ENCODE measurements around the gene KLHL24. TPM values are rescaled to one million over a fixed set of nuclear protein-coding genes. Genes with fewer than 3 reads are reported as not detected.
"Not testable (repeated sequence)": the region's sequence is repeated elsewhere in the genome, so short reads cannot be mapped to it uniquely, and the experiment has no call there.

KLHL24 gene
- total RNA-seq, 1 donor from 2014 or later: 178 TPM

- no peak overlapping the region for H3K4me3 ChIP-seq (ENCODE audit: low read length in 3 of 3)
- H3K27ac ChIP-seq (ENCODE audit: low read depth, low read length): no peak overlapping the region
- no peaks in the 10 kb centered on the region for H3K36me3 ChIP-seq (ENCODE audit: control insufficient read depth in 3 of 3, insufficient read depth in 3 of 3, low read length in 3 of 3)
- H3K9ac ChIP-seq (ENCODE audit: low read depth in 1 of 3, low read length in 3 of 3): no peak overlapping the region
- H3K4me1 ChIP-seq (ENCODE audit: control insufficient read depth in 3 of 3, insufficient read depth in 3 of 3, low read length in 3 of 3): peaks cover 0 to 4% (median 0%) of the 10 kb centered on the region in 3 donors
- no peaks in the 10 kb centered on the region for H3K27me3 ChIP-seq (ENCODE audit: control insufficient read depth in 3 of 3, insufficient read depth in 3 of 3, low read length in 3 of 3)
- H3K9me3 ChIP-seq (ENCODE audit: control insufficient read depth in 3 of 3, low read length in 3 of 3): no peaks in the 10 kb centered on the region
Measured at GRCh38 chr3:183613366-183614285, 21.8 kb upstream of the KLHL24 start.

- no peaks in the 10 kb centered on the region for H3K9me3 ChIP-seq (ENCODE audit: control insufficient read depth in 3 of 3, low read length in 3 of 3)
- H3K4me3 ChIP-seq (ENCODE audit: low read length in 3 of 3): no peak overlapping the region
- H3K27ac ChIP-seq (ENCODE audit: low read depth, low read length): peak overlapping the region; percentile 31
- peaks cover 12 to 14% (median 13%) of the 10 kb centered on the region in 3 donors for H3K4me1 ChIP-seq (ENCODE audit: control insufficient read depth in 3 of 3, insufficient read depth in 3 of 3, low read length in 3 of 3)
- H3K9ac ChIP-seq (ENCODE audit: low read depth in 1 of 3, low read length in 3 of 3): no peak overlapping the region
- H3K36me3 ChIP-seq (ENCODE audit: control insufficient read depth in 3 of 3, insufficient read depth in 3 of 3, low read length in 3 of 3): no peaks in the 10 kb centered on the region
- H3K27me3 ChIP-seq (ENCODE audit: control insufficient read depth in 3 of 3, insufficient read depth in 3 of 3, low read length in 3 of 3): no peaks in the 10 kb centered on the region
Measured at GRCh38 chr3:183618542-183618941, 16.9 kb upstream of the KLHL24 start.

- no peak overlapping the region for H3K4me3 ChIP-seq (ENCODE audit: low read length in 3 of 3)
- no peak overlapping the region for H3K9ac ChIP-seq (ENCODE audit: low read depth in 1 of 3, low read length in 3 of 3)
- peaks cover 12 to 14% (median 13%) of the 10 kb centered on the region in 3 donors for H3K4me1 ChIP-seq (ENCODE audit: control insufficient read depth in 3 of 3, insufficient read depth in 3 of 3, low read length in 3 of 3)
- H3K27me3 ChIP-seq (ENCODE audit: control insufficient read depth in 3 of 3, insufficient read depth in 3 of 3, low read length in 3 of 3): no peaks in the 10 kb centered on the region
- H3K36me3 ChIP-seq (ENCODE audit: control insufficient read depth in 3 of 3, insufficient read depth in 3 of 3, low read length in 3 of 3): no peaks in the 10 kb centered on the region
- peak overlapping the region; percentile 31 for H3K27ac ChIP-seq (ENCODE audit: low read depth, low read length)
- H3K9me3 ChIP-seq (ENCODE audit: control insufficient read depth in 3 of 3, low read length in 3 of 3): no peaks in the 10 kb centered on the region
Measured at GRCh38 chr3:183619010-183619409, 16.4 kb upstream of the KLHL24 start.

GRCh38 chr3:183619624-183620251, 15.7 kb upstream of the KLHL24 start:
- H3K9ac ChIP-seq (ENCODE audit: low read depth in 1 of 3, low read length in 3 of 3): peak overlapping the region in 1 of 3 donors; percentile 14
- H3K4me1 ChIP-seq (ENCODE audit: control insufficient read depth in 3 of 3, insufficient read depth in 3 of 3, low read length in 3 of 3): peaks cover 15 to 18% (median 17%) of the 10 kb centered on the region in 3 donors
- H3K4me3 ChIP-seq (ENCODE audit: low read length in 3 of 3): no peak overlapping the region
- H3K27ac ChIP-seq (ENCODE audit: low read depth, low read length): peak overlapping the region; percentile 31
- no peaks in the 10 kb centered on the region for H3K36me3 ChIP-seq (ENCODE audit: control insufficient read depth in 3 of 3, insufficient read depth in 3 of 3, low read length in 3 of 3)
- H3K9me3 ChIP-seq (ENCODE audit: control insufficient read depth in 3 of 3, low read length in 3 of 3): no peaks in the 10 kb centered on the region
- H3K27me3 ChIP-seq (ENCODE audit: control insufficient read depth in 3 of 3, insufficient read depth in 3 of 3, low read length in 3 of 3): no peaks in the 10 kb centered on the region

GRCh38 chr3:183620252-183620628, 15.2 kb upstream of the KLHL24 start:
- no peaks in the 10 kb centered on the region for H3K36me3 ChIP-seq (ENCODE audit: control insufficient read depth in 3 of 3, insufficient read depth in 3 of 3, low read length in 3 of 3)
- H3K9ac ChIP-seq (ENCODE audit: low read depth in 1 of 3, low read length in 3 of 3): no peak overlapping the region
- H3K4me3 ChIP-seq (ENCODE audit: low read length in 3 of 3): no peak overlapping the region
- peaks cover 15 to 20% (median 19%) of the 10 kb centered on the region in 3 donors for H3K4me1 ChIP-seq (ENCODE audit: control insufficient read depth in 3 of 3, insufficient read depth in 3 of 3, low read length in 3 of 3)
- no peaks in the 10 kb centered on the region for H3K9me3 ChIP-seq (ENCODE audit: control insufficient read depth in 3 of 3, low read length in 3 of 3)
- peak overlapping the region; percentile 31 for H3K27ac ChIP-seq (ENCODE audit: low read depth, low read length)
- no peaks in the 10 kb centered on the region for H3K27me3 ChIP-seq (ENCODE audit: control insufficient read depth in 3 of 3, insufficient read depth in 3 of 3, low read length in 3 of 3)

- H3K9ac ChIP-seq (ENCODE audit: low read depth in 1 of 3, low read length in 3 of 3); H3K27me3 ChIP-seq (ENCODE audit: control insufficient read depth in 3 of 3, insufficient read depth in 3 of 3, low read length in 3 of 3); H3K9me3 ChIP-seq (ENCODE audit: control insufficient read depth in 3 of 3, low read length in 3 of 3); H3K4me3 ChIP-seq (ENCODE audit: low read length in 3 of 3); H3K36me3 ChIP-seq (ENCODE audit: control insufficient read depth in 3 of 3, insufficient read depth in 3 of 3, low read length in 3 of 3); H3K27ac ChIP-seq (ENCODE audit: low read depth, low read length): not testable (repeated sequence)
- H3K4me1 ChIP-seq (ENCODE audit: control insufficient read depth in 3 of 3, insufficient read depth in 3 of 3, low read length in 3 of 3): peaks cover 18 to 26% (median 23%) of the 10 kb centered on the region in 3 donors
Measured at GRCh38 chr3:183622473-183622872, 12.9 kb upstream of the KLHL24 start.

GRCh38 chr3:183626877-183627594, 8.4 kb upstream of the KLHL24 start:
- Histone ChIP-seq H3K27ac (ENCODE audit: low read depth, low read length) (peak overlapping the region; percentile 84), H3K27me3 (ENCODE audit: control insufficient read depth in 3 of 3, insufficient read depth in 3 of 3, low read length in 3 of 3) (no peaks in the 10 kb centered on the region), H3K9me3 (ENCODE audit: control insufficient read depth in 3 of 3, low read length in 3 of 3) (no peaks in the 10 kb centered on the region), H3K9ac (ENCODE audit: low read depth in 1 of 3, low read length in 3 of 3) (peak overlapping the region; percentile 46 to 80 (median 58)), H3K4me1 (ENCODE audit: control insufficient read depth in 3 of 3, insufficient read depth in 3 of 3, low read length in 3 of 3) (peaks cover 30 to 40% (median 34%) of the 10 kb centered on the region in 3 donors), H3K36me3 (ENCODE audit: control insufficient read depth in 3 of 3, insufficient read depth in 3 of 3, low read length in 3 of 3) (no peaks in the 10 kb centered on the region), H3K4me3 (ENCODE audit: low read length in 3 of 3) (peak overlapping the region in 1 of 3 donors; percentile 43)

GRCh38 chr3:183629546-183630301, 5.7 kb upstream of the KLHL24 start:
- H3K4me1 ChIP-seq (ENCODE audit: control insufficient read depth in 3 of 3, insufficient read depth in 3 of 3, low read length in 3 of 3): peaks cover 27 to 36% (median 30%) of the 10 kb centered on the region in 3 donors
- peak overlapping the region in 1 of 3 donors; percentile 15 for H3K4me3 ChIP-seq (ENCODE audit: low read length in 3 of 3)
- no peaks in the 10 kb centered on the region for H3K9me3 ChIP-seq (ENCODE audit: control insufficient read depth in 3 of 3, low read length in 3 of 3)
- no peaks in the 10 kb centered on the region for H3K27me3 ChIP-seq (ENCODE audit: control insufficient read depth in 3 of 3, insufficient read depth in 3 of 3, low read length in 3 of 3)
- no peaks in the 10 kb centered on the region for H3K36me3 ChIP-seq (ENCODE audit: control insufficient read depth in 3 of 3, insufficient read depth in 3 of 3, low read length in 3 of 3)
- H3K27ac ChIP-seq (ENCODE audit: low read depth, low read length): peak overlapping the region; percentile 84
- H3K9ac ChIP-seq (ENCODE audit: low read depth in 1 of 3, low read length in 3 of 3): peak overlapping the region in 2 of 3 donors; percentile 27 to 64

- H3K9ac ChIP-seq (ENCODE audit: low read depth in 1 of 3, low read length in 3 of 3): no peak overlapping the region
- H3K9me3 ChIP-seq (ENCODE audit: control insufficient read depth in 3 of 3, low read length in 3 of 3): no peaks in the 10 kb centered on the region
- peaks cover 0 to 4% (median 0%) of the 10 kb centered on the region in 3 donors for H3K36me3 ChIP-seq (ENCODE audit: control insufficient read depth in 3 of 3, insufficient read depth in 3 of 3, low read length in 3 of 3)
- H3K27me3 ChIP-seq (ENCODE audit: control insufficient read depth in 3 of 3, insufficient read depth in 3 of 3, low read length in 3 of 3): no peaks in the 10 kb centered on the region
- H3K27ac ChIP-seq (ENCODE audit: low read depth, low read length): no peak overlapping the region
- H3K4me3 ChIP-seq (ENCODE audit: low read length in 3 of 3): no peak overlapping the region
- peaks cover 30 to 33% (median 32%) of the 10 kb centered on the region in 3 donors for H3K4me1 ChIP-seq (ENCODE audit: control insufficient read depth in 3 of 3, insufficient read depth in 3 of 3, low read length in 3 of 3)
Measured at GRCh38 chr3:183631715-183632114, 3.7 kb upstream of the KLHL24 start.

Measured in skeletal muscle tissue (tissue), 4 donors.